ENCODE data around the gene CDH4. TPM values are rescaled to one million over a fixed set of nuclear protein-coding genes. Genes with fewer than 3 reads are reported as not detected.
A peak's percentile ranks its signal among the peaks of the same experiment; 100 is the strongest.

CDH4 gene
- total RNA-seq, 1 donor from 2014 or later, result 0.99 TPM

DNA sequence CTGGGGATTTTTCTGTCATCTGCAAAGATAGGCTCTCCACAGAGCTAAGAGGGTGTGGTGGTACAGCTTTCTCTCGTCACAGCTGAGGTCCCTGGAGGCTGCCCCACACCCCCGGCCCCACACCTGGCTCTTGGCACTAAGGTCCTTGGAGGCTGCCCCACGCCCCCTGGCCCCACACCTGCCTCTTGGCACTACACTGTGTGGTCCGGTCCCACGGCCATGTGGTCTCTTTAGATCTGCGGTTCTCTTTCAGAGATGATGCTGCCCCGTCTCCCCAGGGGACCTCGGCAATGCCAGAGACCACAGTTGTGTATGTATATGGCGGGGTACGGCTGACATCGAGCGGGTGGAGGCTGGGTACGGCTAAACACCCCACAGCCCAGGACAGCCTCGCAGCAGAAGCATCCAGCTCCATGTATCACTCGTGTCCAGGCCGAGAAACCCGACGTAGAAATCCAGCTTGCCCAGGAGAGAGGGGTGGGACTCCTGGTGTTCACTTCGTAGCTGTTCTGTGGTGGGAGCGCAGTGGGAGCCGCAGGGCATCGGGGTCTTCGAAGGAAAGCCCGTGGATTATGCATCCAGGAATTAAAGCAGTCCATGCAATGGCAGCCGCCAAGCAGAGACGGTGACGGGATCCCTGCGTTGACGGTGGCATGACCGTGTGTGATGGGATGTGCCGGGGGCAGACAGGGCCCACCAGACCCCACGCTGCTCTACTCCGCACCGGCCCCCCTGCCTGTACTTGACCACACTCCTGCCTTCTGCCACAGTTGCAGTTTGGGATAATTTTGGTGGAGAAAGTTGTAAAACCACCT is 292.1 kb downstream of the CDH4 start:
- H3K36me3 Mint-ChIP-seq (ENCODE audit: low read depth), result no peaks in the 10 kb centered on the region
- peaks cover 7% of the 10 kb centered on the region for H3K27me3 Mint-ChIP-seq (ENCODE audit: low read depth)
- no peaks in the 10 kb centered on the region for H3K4me1 Mint-ChIP-seq (ENCODE audit: low read depth)
- no peaks in the 10 kb centered on the region for H3K9me3 Mint-ChIP-seq (ENCODE audit: low read depth)
- H3K27ac Mint-ChIP-seq (ENCODE audit: unreplicated experiment), result no peak overlapping the region
- DNase-seq (ENCODE audit: low spot score), result peak; percentile 73
- TF ChIP-seq, protein P1, sequence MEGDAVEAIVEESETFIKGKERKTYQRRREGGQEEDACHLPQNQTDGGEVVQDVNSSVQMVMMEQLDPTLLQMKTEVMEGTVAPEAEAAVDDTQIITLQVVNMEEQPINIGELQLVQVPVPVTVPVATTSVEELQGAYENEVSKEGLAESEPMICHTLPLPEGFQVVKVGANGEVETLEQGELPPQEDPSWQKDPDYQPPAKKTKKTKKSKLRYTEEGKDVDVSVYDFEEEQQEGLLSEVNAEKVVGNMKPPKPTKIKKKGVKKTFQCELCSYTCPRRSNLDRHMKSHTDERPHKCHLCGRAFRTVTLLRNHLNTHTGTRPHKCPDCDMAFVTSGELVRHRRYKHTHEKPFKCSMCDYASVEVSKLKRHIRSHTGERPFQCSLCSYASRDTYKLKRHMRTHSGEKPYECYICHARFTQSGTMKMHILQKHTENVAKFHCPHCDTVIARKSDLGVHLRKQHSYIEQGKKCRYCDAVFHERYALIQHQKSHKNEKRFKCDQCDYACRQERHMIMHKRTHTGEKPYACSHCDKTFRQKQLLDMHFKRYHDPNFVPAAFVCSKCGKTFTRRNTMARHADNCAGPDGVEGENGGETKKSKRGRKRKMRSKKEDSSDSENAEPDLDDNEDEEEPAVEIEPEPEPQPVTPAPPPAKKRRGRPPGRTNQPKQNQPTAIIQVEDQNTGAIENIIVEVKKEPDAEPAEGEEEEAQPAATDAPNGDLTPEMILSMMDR (IDR thresholded peaks at IDR 0.05), result no peak
- H3K4me3 Mint-ChIP-seq (ENCODE audit: unreplicated experiment), result no peak overlapping the region

DNA sequence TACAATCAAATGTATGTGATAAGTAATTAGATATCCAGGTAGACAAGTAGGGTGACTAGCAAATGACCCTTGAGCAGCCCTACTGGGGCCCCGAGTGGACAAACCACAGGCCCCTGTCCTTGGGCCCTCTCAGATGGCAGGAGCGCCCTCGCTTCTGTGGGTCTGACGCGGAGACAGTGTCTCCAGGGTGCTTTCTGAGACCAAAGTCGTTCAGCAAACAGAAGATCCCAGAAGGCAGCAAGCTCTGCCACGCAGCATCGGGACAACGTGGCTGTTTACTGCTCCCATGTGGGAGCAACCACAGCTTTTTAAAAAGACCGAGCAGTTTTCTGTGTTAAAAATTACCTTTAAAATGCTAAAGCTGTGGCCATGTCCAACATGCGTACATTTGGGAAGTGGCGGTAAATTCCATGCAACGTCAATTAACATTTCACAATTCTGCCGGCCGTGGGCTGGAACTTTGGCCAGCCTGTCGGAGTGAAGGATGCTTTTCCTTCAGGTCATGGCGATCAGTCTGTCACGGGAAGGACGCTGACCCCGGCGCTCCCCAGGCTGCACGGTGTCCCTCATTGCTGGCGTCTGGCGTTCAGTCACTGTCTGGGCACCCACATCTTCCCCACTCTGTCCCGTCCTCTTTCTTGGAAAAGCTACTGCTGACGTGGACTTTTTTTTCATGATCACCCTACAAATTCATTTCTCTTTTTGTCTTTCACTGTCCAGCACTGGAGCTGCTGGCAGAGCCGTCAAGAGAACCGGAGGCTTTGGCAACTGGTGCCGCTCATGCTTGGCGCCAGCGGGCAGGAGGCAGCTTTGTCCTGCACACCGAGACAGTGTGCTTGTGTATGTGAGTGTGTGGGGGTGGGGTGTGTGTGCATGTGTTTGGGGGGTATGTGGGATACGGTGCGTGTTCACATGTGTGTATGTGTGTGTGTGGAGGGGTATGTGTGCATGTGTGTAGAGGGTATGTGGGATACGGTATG is 293.1 kb downstream of the CDH4 start:
- DNase-seq (ENCODE audit: low spot score), result peak; percentile 55
- Mint-ChIP-seq H3K9me3 (ENCODE audit: low read depth) (no peaks in the 10 kb centered on the region), H3K27me3 (ENCODE audit: low read depth) (peaks cover 7% of the 10 kb centered on the region), H3K4me3 (ENCODE audit: unreplicated experiment) (no peak overlapping the region), H3K4me1 (ENCODE audit: low read depth) (no peaks in the 10 kb centered on the region), H3K36me3 (ENCODE audit: low read depth) (no peaks in the 10 kb centered on the region), H3K27ac (ENCODE audit: unreplicated experiment) (no peak overlapping the region)
- TF ChIP-seq, protein P1 (IDR thresholded peaks at IDR 0.05), result no peak

DNA sequence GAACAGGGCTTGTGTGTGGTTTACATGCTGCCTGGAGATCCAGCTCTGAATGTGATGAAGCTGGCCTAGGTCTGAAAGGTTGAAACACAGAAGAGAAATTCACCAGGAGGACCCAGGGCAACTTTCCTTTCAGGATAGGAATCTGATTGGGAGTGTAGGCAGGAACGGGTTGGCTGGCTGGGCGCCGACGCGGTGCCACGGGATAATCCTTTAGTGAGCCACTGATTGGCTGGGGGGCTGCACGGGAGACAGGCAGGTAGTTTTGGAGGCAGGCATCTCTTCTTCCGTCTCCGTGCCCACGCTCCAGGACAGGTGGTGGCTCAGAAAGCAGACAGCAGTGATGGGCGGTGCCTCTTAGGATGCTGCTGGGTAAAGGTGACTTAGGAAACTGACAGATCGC is 294.6 kb downstream of the CDH4 start:
- H3K27me3 Mint-ChIP-seq (ENCODE audit: low read depth), result peaks cover 7% of the 10 kb centered on the region
- H3K36me3 Mint-ChIP-seq (ENCODE audit: low read depth), result peaks cover 2% of the 10 kb centered on the region
- TF ChIP-seq, protein P1 (IDR thresholded peaks at IDR 0.05), result no peak
- no peak overlapping the region for H3K4me3 Mint-ChIP-seq (ENCODE audit: unreplicated experiment)
- H3K4me1 Mint-ChIP-seq (ENCODE audit: low read depth), result no peaks in the 10 kb centered on the region
- no peak for DNase-seq (ENCODE audit: low spot score)
- no peak overlapping the region for H3K27ac Mint-ChIP-seq (ENCODE audit: unreplicated experiment)
- peaks cover 6% of the 10 kb centered on the region for H3K9me3 Mint-ChIP-seq (ENCODE audit: low read depth)

DNA sequence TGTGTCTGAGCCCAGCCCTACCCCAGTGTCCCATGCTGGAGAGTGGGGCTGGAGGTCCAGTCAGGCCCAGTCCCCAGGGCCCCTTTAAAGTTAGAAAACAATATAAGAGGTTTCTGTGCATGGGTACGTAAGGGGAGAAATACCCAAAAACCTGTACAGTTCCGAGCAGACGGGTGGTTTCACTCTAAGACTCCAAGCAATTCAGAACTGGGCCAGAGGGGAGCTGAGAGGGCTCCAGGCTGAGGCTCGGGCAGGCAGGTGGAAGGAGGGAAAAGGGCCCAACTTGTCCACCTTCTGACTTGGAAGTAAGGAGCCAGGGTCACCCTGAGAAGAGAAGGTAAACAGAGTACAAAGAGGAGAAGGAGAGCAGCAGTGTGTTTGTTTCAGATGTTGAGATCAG is 296.0 kb downstream of the CDH4 start:
- TF ChIP-seq, protein P1 (IDR thresholded peaks at IDR 0.05), result no peak
- peaks cover 14% of the 10 kb centered on the region for H3K9me3 Mint-ChIP-seq (ENCODE audit: low read depth)

DNA sequence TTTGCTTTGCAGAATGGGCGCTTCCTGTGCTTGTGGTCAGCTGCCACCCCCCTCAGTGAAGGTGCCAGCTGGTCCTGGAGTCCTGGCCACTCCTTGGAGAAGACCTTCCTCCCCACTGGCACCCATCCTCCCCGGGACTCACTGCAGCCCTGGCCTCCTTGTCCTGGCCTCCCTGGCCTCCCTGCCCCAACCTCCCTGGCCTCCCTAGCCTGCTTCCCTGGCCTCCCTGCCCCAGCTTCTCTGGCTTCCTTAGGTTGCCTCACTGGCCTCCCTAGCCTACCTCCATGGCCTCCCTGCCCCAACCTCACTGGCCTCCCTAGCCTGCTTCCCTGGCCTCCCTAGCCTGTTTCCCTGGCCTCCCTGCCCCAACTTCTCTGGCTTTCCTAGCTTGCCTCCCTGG is 297.8 kb downstream of the CDH4 start:
- H3K4me1 Mint-ChIP-seq (ENCODE audit: low read depth), result no peaks in the 10 kb centered on the region

More for the DNA sequence above, 296.0 kb downstream of the CDH4 start:
- H3K27me3 Mint-ChIP-seq (ENCODE audit: low read depth), result peaks cover 7% of the 10 kb centered on the region
- no peak overlapping the region for H3K27ac Mint-ChIP-seq (ENCODE audit: unreplicated experiment)
- peaks cover 2% of the 10 kb centered on the region for H3K36me3 Mint-ChIP-seq (ENCODE audit: low read depth)
- no peak overlapping the region for H3K4me3 Mint-ChIP-seq (ENCODE audit: unreplicated experiment)
- H3K4me1 Mint-ChIP-seq (ENCODE audit: low read depth), result no peaks in the 10 kb centered on the region
- DNase-seq (ENCODE audit: low spot score), result no peak

More for the DNA sequence above, 297.8 kb downstream of the CDH4 start:
- Mint-ChIP-seq H3K9me3 (ENCODE audit: low read depth) (peaks cover 14% of the 10 kb centered on the region), H3K27me3 (ENCODE audit: low read depth) (peaks cover 7% of the 10 kb centered on the region), H3K4me3 (ENCODE audit: unreplicated experiment) (no peak overlapping the region), H3K36me3 (ENCODE audit: low read depth) (peaks cover 2% of the 10 kb centered on the region), H3K27ac (ENCODE audit: unreplicated experiment) (no peak overlapping the region)
- TF ChIP-seq, protein P1 (IDR thresholded peaks at IDR 0.05), result no peak
- peak; percentile 59 for DNase-seq (ENCODE audit: low spot score)
